Measurements from ENCODE around the gene STK11.
"Not testable (repeated sequence)": the region's sequence is repeated elsewhere in the genome, so short reads cannot be mapped to it uniquely, and the experiment has no call there.

Gene STK11

GRCh38 chr19:1182727-1183126 lies 22.9 kb upstream of the STK11 start:
- no peak for TF ChIP-seq CTCF (IDR thresholded peaks at IDR 0.05; ENCODE audit: low read depth, low read length)
- no peak for DNase-seq (ENCODE audit: extremely low read depth, low read depth)

GRCh38 chr19:1183543-1184172 lies 21.9 kb upstream of the STK11 start:
- no peak for DNase-seq (ENCODE audit: extremely low read depth, low read depth)
- no peak for TF ChIP-seq CTCF (IDR thresholded peaks at IDR 0.05; ENCODE audit: low read depth, low read length)

- no peak for DNase-seq (ENCODE audit: extremely low read depth, low read depth)
Observed at GRCh38 chr19:1189419-1189818, 16.2 kb upstream of the STK11 start.

GRCh38 chr19:1199531-1199930 lies 6.0 kb upstream of the STK11 start:
- TF ChIP-seq CTCF (IDR thresholded peaks at IDR 0.05; ENCODE audit: low read depth, low read length): no peak
- no peak for DNase-seq (ENCODE audit: extremely low read depth, low read depth)

More at GRCh38 chr19:1189419-1189818, 16.2 kb upstream of the STK11 start:
- TF ChIP-seq CTCF (IDR thresholded peaks at IDR 0.05; ENCODE audit: low read depth, low read length): no peak

GRCh38 chr19:1200614-1201013 lies 5.0 kb upstream of the STK11 start:
- not testable (repeated sequence) for DNase-seq (ENCODE audit: extremely low read depth, low read depth)

- no peak for DNase-seq (ENCODE audit: extremely low read depth, low read depth)
Observed at GRCh38 chr19:1206150-1206863, 729 bp downstream of the STK11 start.

GRCh38 chr19:1206864-1207450 lies 1.4 kb downstream of the STK11 start:
- TF ChIP-seq CTCF (IDR thresholded peaks at IDR 0.05; ENCODE audit: low read depth, low read length): no peak
- no peak for DNase-seq (ENCODE audit: extremely low read depth, low read depth)

More at GRCh38 chr19:1206150-1206863, 729 bp downstream of the STK11 start:
- no peak for TF ChIP-seq CTCF (IDR thresholded peaks at IDR 0.05; ENCODE audit: low read depth, low read length)

GRCh38 chr19:1208830-1209229 lies 3.3 kb downstream of the STK11 start:
- not testable (repeated sequence) for DNase-seq (ENCODE audit: extremely low read depth, low read depth)

All from AG09319 (cell line).